SK-N-SH treated with all-trans-retinoic acid at 6 μM for 48 hours (cell line): Measurements from ENCODE around the gene SOWAHA.

ENCODE experiments used
- BACH2 ChIP-seq: fragments of 250-450 bp; sonication (Bioruptor Pico); IDR thresholded peaks from 2 replicates; pipeline ENCODE4 v1.9.0; 2021; ENCODE audit warnings: mild to moderate bottlenecking, borderline replicate concordance
- ESRRG ChIP-seq: fragments of 250-450 bp; sonication (Bioruptor Pico); IDR thresholded peaks from 2 replicates; pipeline ENCODE4 v1.6.1; 2021; ENCODE audit warnings: mild to moderate bottlenecking
- ISL1 ChIP-seq: fragments of 250-450 bp; sonication (Bioruptor Pico); IDR thresholded peaks from 2 replicates; pipeline ENCODE4 v2.1.2; 2022; ENCODE audit warnings: mild to moderate bottlenecking, moderate library complexity
- PPARA ChIP-seq: fragments of 250-450 bp; sonication (Bioruptor Pico); IDR thresholded peaks from 2 replicates; pipeline ENCODE4 v1.5.0; 2020; ENCODE audit warnings: mild to moderate bottlenecking, borderline replicate concordance
- RARB ChIP-seq: fragments of 250-450 bp; sonication (Bioruptor Pico); IDR thresholded peaks from 2 replicates; pipeline ENCODE4 v1.8.0; 2021; ENCODE audit warnings: mild to moderate bottlenecking, moderate library complexity
- TOX ChIP-seq: fragments of 250-450 bp; sonication (Bioruptor Pico); IDR thresholded peaks from 2 replicates; pipeline ENCODE4 v1.8.0; 2021; ENCODE audit warnings: mild to moderate bottlenecking, moderate library complexity, borderline replicate concordance
- ZFP3 ChIP-seq: fragments of 250-450 bp; sonication (Bioruptor Pico); IDR thresholded peaks from 2 replicates; pipeline ENCODE4 v1.5.0; 2020; ENCODE audit warnings: mild to moderate bottlenecking, moderate library complexity
- ZFP30 ChIP-seq: fragments of 450-650 bp; formaldehyde crosslinking; IDR thresholded peaks from 2 replicates; pipeline ENCODE4 v1.5.0; 2022; ENCODE audit warnings: mild to moderate bottlenecking, moderate library complexity
- TF ChIP-seq, protein P1 (sequence below): fragments of 250-450 bp; sonication (Bioruptor Pico); IDR thresholded peaks from 2 replicates; pipeline ENCODE4 v1.5.1; 2021; ENCODE audit warnings: mild to moderate bottlenecking, moderate library complexity
- TF ChIP-seq, protein P2 (sequence below): fragments of 250-450 bp; sonication (Bioruptor Pico); IDR thresholded peaks from 2 replicates; pipeline ENCODE4 v1.5.1; 2020; ENCODE audit warnings: low read depth, mild to moderate bottlenecking, moderate library complexity
- TF ChIP-seq, protein P3 (sequence below): fragments of 250-450 bp; sonication (Bioruptor Pico); IDR thresholded peaks from 2 replicates; pipeline ENCODE4 v1.8.0; 2021; ENCODE audit warnings: low read depth, mild to moderate bottlenecking, moderate library complexity, borderline replicate concordance

DNA sequence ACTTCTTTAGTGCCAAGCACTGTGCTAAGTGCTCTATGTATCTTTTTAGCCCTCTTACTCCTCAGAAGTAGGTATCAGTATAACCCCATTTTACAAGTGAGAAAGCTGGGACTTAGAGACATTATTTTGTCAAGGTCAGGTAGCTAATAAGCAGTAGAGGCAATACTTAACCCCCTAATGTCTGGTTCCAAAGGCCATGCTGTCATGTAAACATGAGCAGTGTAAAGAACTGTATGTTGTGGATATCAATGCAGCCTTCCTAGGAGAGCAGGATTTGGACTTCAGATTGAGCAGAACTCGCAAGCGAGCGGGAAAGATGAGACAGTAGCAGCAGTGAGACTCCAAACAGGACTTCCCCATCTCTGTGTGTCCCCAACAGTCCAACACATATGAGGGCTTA, 21.0 kb downstream of the SOWAHA start:
- TF ChIP-seq, protein P1, sequence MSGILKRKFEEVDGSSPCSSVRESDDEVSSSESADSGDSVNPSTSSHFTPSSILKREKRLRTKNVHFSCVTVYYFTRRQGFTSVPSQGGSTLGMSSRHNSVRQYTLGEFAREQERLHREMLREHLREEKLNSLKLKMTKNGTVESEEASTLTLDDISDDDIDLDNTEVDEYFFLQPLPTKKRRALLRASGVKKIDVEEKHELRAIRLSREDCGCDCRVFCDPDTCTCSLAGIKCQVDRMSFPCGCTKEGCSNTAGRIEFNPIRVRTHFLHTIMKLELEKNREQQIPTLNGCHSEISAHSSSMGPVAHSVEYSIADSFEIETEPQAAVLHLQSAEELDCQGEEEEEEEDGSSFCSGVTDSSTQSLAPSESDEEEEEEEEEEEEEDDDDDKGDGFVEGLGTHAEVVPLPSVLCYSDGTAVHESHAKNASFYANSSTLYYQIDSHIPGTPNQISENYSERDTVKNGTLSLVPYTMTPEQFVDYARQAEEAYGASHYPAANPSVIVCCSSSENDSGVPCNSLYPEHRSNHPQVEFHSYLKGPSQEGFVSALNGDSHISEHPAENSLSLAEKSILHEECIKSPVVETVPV (CRISPR knock-in tag), result no peak
- no peak for TF ChIP-seq ISL1 (CRISPR knock-in tag)
- TF ChIP-seq, protein P2, sequence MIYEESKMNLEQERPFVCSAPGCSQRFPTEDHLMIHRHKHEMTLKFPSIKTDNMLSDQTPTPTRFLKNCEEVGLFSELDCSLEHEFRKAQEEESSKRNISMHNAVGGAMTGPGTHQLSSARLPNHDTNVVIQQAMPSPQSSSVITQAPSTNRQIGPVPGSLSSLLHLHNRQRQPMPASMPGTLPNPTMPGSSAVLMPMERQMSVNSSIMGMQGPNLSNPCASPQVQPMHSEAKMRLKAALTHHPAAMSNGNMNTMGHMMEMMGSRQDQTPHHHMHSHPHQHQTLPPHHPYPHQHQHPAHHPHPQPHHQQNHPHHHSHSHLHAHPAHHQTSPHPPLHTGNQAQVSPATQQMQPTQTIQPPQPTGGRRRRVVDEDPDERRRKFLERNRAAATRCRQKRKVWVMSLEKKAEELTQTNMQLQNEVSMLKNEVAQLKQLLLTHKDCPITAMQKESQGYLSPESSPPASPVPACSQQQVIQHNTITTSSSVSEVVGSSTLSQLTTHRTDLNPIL, result no peak
- TF ChIP-seq TOX (CRISPR knock-in tag), result no peak
- no peak for TF ChIP-seq ESRRG
- TF ChIP-seq RARB (CRISPR knock-in tag), result no peak
- TF ChIP-seq, protein P3, sequence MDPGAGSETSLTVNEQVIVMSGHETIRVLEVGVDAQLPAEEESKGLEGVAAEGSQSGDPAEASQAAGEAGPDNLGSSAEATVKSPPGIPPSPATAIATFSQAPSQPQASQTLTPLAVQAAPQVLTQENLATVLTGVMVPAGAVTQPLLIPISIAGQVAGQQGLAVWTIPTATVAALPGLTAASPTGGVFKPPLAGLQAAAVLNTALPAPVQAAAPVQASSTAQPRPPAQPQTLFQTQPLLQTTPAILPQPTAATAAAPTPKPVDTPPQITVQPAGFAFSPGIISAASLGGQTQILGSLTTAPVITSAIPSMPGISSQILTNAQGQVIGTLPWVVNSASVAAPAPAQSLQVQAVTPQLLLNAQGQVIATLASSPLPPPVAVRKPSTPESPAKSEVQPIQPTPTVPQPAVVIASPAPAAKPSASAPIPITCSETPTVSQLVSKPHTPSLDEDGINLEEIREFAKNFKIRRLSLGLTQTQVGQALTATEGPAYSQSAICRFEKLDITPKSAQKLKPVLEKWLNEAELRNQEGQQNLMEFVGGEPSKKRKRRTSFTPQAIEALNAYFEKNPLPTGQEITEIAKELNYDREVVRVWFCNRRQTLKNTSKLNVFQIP (CRISPR knock-in tag), result no peak
- no peak for TF ChIP-seq ZFP3
- no peak for TF ChIP-seq BACH2 (CRISPR knock-in tag)
- TF ChIP-seq ZFP30 (CRISPR knock-in tag), result no peak
- no peak for TF ChIP-seq PPARA (CRISPR knock-in tag)
